K562 (cell line): Measurements from ENCODE around the gene AMER3.

Source experiments
- CEBPB ChIP-seq: fragments of 450-650 bp; IDR thresholded peaks from 2 replicates; pipeline ENCODE4 v1.6.1; 2016; ENCODE audit warnings: missing genetic modification characterization, missing compliant biosample characterization
- CHD2 ChIP-seq: IDR thresholded peaks from 2 replicates; pipeline ENCODE4 v1.6.1; 2011; ENCODE audit warnings: low read depth, low read length
- CTCF ChIP-seq, 3 experiments: IDR thresholded peaks in 2 of 3; conservative IDR thresholded peaks in 1 of 3; 2 replicates each; pipeline ENCODE4 v1.5.1; 2011 to 2012; ENCODE audit warnings: low read length in 3 of 3, mild to moderate bottlenecking in 3 of 3, control low read depth in 2 of 3, improper control_type of control experiment in 1 of 3, inconsistent platforms in 1 of 3, low read depth in 1 of 3, mixed read lengths in 1 of 3, moderate library complexity in 1 of 3; ENCODE audit not compliant: insufficient read depth in 2 of 3
- FOXK2 ChIP-seq, 2 experiments: fragments of 450-650 bp; IDR thresholded peaks in 1 of 2; conservative IDR thresholded peaks in 1 of 2; 2 replicates each; pipeline ENCODE4 v1.6.1; 2016; ENCODE audit warnings: low read depth in 2 of 2, mild to moderate bottlenecking in 1 of 2
- NCOA4 ChIP-seq: fragments of 450-650 bp; IDR thresholded peaks from 2 replicates; pipeline ENCODE4 v1.6.1; 2018; ENCODE audit warnings: mild to moderate bottlenecking; ENCODE audit not compliant: partially characterized antibody
- NCOR1 ChIP-seq: fragments of 450-650 bp; IDR thresholded peaks from 2 replicates; pipeline ENCODE4 v1.6.1; 2016; ENCODE audit warnings: mild to moderate bottlenecking, moderate library complexity
- NFRKB ChIP-seq: fragments of 450-650 bp; IDR thresholded peaks from 2 replicates; pipeline ENCODE4 v1.6.1; 2016; ENCODE audit warnings: low read depth
- POLR2AphosphoS5 ChIP-seq: IDR thresholded peaks from 2 replicates; pipeline ENCODE4 v1.6.1; 2011; ENCODE audit warnings: mild to moderate bottlenecking, low read depth, low read length, moderate library complexity; ENCODE audit not compliant: control insufficient read depth, insufficient read depth
- RAD21 ChIP-seq, 2 experiments: fragments of 250-450 bp in 1 of 2; fragments of 450-650 bp in 1 of 2; sonication (Bioruptor Pico) in 1 of 2; formaldehyde crosslinking in 1 of 2; IDR thresholded peaks in 1 of 2; conservative IDR thresholded peaks in 1 of 2; 2 replicates each; pipeline versions ENCODE4 v1.4.0 to v1.8.0; 2020 to 2022; ENCODE audit warnings: mild to moderate bottlenecking in 2 of 2, moderate library complexity in 1 of 2
- ZNF311 ChIP-seq: fragments of 250-450 bp; sonication (Bioruptor Pico); IDR thresholded peaks from 2 replicates; pipeline ENCODE4 v1.4.0; 2020; ENCODE audit warnings: mild to moderate bottlenecking, moderate library complexity

DNA sequence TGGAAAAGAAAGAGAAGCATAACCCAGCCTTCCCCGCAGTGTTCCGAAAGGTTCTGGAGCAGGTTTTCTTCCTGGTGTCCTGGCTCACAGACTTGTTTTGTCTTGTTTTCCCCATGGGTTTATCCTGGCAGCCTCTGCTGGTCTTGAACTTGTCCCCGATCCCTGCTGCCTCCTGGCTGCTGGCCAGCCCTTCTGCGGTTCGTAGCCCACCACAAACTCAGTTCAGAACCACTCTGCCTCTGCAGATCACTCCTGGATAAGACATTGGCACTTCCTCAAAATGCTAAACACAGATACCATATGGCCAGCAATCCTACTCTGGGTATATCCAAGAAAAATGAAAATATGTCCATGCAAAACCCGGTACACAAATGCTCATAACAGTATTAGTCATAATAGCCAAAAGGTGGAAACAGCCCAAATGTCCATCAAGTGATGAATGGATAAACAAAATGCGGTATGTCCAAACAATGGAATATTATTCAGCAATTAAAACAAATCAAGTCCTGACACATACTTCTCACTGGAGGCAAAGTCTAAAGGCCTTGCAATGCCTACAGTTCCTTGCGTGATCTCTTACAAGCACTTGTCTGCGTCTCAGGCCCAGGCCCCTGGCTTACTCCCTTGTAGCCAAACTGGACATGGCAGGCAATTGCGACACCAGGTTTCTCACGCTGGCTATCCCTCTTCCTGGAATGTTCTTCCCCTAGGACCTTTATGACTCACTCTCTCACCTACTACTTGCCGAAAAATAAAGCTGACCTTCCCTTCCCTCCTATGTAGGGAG lies 53.3 kb downstream of the AMER3 start:
- TF ChIP-seq ZNF311 (CRISPR knock-in tag) (no peak), NCOR1 (no peak), FOXK2 (conservative IDR thresholded peaks at IDR 0.05 in 1 of 2, IDR thresholded peaks at IDR 0.05 in 1 of 2; ENCODE audit: low read depth in 2 of 2) (no peak), CEBPB (tag) (no peak), CHD2 (no peak), NFRKB (no peak), RAD21 (CRISPR knock-in tag; conservative IDR thresholded peaks at IDR 0.05 in 1 of 2, IDR thresholded peaks at IDR 0.05 in 1 of 2) (no peak), NCOA4 (no peak), CTCF (IDR thresholded peaks at IDR 0.05 in 2 of 3, conservative IDR thresholded peaks at IDR 0.05 in 1 of 3; ENCODE audit: insufficient read depth in 2 of 3, low read depth in 1 of 3, low read length in 3 of 3) (no peak), POLR2AphosphoS5 (no peak)
